Midbrain (tissue), 1 donor: ENCODE data around the gene TOP3B.
A peak's percentile ranks its signal among the peaks of the same experiment; 100 is the strongest.

Experiments used
- DNase-seq: peaks from one replicate; lab custom pipeline; 2025; lab: John Stamatoyannopoulos, UW

The TOP3B gene

DNA sequence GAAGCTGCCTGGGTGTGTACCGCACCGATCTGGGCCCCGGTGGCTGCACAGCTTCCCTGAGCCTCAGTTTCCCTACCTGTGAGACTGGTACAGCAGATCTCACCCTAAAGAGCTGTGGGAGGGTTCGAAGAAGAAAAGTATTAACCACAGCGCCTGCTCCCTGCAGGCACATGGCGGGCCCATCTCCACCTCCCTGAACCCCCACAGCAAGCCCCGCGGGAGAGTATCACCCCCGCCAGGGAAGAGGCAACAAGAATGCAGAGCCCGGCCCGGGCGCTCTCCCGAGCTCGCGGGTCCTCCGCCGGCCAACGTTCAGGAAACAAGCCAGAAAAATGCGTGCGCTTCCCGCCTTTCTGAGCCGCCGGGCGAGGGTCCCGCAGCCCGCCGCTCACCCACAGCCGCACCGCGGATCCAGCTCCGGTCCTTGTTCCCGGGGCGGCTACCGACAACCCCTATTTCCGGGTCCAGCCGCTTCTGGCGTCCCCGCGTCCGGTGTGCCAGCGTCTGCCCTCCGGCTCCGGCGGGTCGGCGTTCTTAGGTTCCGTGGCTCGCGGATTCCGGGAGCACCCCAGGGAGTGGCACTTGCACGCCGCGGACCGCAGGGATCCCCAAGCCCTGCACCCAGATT lies at the start of gene TOP3B:
TSS of gene TOP3B (minus strand) at position 450 of the 628 bp plus-strand sequence. CDS start 7,078 bp downstream, outside the sequence.
- peak; percentile 84 for DNase-seq

DNA sequence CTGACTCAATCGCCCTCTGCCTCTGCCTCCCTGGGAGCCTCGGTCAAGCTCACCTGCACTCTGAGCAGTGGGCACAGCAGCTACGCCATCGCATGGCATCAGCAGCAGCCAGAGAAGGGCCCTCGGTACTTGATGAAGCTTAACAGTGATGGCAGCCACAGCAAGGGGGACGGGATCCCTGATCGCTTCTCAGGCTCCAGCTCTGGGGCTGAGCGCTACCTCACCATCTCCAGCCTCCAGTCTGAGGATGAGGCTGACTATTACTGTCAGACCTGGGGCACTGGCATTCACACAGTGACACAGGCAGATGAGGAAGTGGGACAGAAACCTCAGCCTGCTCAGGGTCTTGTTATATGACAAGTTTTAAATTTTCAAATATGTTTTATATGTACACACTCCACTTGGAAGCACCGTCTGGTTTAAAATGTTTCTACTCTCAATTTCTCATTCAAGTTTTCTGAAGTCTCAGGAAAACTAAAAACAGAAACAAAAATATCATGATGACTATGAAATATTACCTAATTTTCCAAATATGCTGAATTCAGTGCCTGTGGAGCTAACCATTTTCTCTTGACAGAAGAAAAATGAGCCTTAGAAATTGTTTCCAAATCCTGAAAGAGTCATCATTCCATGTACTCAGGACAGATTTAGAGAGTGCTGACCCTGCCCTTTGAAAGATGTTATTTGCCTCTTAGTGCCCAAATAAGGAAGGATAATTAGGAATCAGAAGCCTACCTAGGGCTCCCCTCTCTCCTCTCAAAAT lies 48.8 kb upstream of the TOP3B start:
- no peak for DNase-seq

DNA sequence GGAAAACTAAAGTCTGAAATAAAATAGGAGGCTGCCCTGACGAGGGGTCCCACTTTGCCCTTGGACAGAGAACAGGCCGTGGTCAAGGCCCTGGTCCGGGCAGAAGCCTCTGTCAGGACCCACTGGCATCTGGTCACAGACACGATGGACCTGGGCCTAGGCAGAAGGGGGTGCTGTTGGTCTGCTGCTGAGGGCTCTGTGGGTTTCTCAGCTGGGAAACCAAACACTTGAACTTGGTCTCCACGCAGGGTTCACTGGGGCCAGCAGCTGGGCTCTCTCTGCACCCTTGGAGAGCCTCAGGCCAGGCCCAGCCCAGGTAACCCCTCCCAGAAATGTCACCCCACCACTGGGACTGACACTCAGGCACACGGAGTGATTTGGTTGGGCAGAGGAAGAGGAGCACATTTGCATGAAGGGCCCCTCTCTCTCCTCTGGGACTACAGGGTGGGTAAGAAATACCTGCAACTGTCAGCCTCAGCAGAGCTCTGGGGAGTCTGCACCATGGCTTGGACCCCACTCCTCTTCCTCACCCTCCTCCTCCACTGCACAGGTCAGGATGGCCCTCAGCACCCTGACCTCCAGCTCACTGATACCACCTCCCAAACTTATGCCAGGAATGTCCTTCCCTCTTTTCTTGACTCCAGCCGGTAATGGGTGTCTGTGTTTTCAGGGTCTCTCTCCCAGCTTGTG lies 48.1 kb upstream of the TOP3B start:
- DNase-seq = no peak

- DNase-seq = no peak
These were observed 45.4 kb upstream of the TOP3B start for GRCh38 chr22:22027955-22028354.

GRCh38 chr22:22026157-22026831 lies 43.7 kb upstream of the TOP3B start:
- no peak for DNase-seq

GRCh38 chr22:22025320-22026156 lies 43.0 kb upstream of the TOP3B start:
- DNase-seq = no peak

DNA sequence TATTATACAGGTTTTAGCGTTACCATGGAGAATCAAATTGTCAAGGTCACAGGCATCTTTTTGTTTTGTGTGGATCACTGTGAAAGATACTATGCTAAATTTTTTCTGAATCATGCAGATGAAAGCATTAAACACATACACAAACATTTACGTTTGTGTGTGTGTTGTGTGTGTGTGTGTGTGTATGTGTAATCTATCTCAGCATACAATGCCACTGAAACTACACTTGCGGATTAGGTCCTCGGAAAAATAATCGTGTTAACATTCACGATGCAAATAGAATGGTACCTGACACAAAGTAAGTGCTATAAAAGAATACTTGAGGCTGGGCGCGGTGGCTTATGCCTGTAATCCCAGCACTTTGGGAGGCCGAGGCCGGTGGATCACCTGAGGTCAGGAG lies 41.9 kb upstream of the TOP3B start:
- DNase-seq = no peak

DNA sequence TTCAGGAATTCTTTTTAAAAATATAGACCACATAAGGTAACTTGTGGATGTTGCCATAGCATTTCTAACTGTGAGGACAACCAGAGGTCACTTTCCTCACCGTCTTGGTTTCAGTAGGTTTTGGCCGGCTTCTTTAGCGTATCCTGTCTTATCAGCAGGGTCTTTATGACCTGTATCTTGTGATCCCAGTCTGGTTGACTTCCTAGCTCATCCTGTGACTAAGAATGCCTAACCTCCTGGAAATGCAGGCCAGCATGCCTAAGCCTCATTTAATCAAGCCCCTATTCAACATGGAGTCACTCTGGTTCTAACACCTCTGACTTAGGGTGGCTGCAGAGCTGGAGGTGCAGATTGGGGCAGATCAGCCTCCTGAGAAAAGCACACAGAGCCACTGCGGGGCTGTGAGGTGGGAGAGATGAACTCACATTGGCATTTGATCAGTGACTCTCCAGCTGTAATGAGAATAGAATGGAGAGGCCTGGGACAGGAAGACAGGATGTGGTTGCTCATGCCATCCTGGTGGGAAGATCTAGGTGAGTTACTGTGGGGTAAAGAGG lies 41.1 kb upstream of the TOP3B start:
- DNase-seq = no peak

- DNase-seq = no peak
These were observed 40.5 kb upstream of the TOP3B start for GRCh38 chr22:22022947-22023534.

DNA sequence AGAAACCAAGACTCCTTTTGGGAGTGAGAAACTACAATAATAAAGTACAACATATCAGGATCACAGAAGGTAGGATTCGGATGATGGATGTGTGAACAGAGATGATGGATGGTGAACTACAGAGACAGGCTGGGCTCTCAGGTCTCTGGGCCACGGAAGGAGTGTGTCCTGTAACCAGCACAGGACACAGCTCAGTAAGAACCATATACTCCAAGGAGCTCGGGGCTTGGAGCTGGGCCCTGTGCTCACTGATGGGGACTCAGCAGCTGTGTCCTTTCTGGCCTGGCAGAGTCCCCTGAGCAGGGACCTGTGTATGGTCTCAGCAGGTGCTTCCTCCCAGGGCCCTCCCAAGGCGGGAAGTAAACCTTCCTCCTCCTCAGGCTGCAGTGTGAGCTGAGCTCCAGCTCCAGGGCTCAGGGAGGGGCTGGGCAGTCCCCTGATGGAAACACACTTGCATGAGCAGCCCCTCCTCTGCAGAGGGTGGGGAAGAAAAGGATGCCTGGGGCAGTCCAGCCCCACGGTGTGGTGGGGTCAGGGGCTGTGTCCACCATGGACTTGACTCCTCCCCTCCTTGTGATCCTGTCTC lies 39.8 kb upstream of the TOP3B start:
- no peak for DNase-seq

DNA sequence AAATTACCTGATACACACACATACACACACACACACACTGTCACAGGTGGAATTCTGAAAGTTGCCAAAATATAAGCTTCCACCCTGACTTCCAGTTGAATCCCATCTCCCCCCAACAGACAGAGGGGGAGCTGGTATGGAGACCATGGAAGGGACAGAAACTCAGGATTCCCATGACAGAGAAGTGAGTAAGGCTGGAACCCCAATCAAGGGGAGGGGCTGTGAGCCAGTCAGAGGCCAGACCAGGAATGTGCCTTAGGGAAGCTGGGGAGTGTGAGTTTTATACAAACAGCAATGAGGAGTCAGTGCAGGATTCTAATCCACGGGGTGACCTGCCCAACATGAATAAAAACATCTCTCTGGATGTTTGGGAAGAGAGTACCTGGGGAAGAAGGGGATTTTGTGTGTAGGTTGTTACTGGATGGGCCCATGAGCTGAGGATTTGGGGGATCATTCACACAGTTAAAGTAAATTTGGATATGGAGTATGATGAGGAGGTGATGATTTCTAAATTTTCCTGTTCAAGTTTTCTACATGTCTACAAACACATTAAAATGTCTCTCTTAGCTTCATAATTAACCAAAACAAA lies 38.7 kb upstream of the TOP3B start:
- no peak for DNase-seq

- DNase-seq = no peak
These were observed 37.9 kb upstream of the TOP3B start for GRCh38 chr22:22020425-22020852.

GRCh38 chr22:22019659-22020424 lies 37.3 kb upstream of the TOP3B start:
- no peak for DNase-seq

- DNase-seq = no peak
These were observed 36.5 kb upstream of the TOP3B start for GRCh38 chr22:22018825-22019658.

- no peak for DNase-seq
These were observed 33.0 kb upstream of the TOP3B start for GRCh38 chr22:22015631-22016030.

- DNase-seq = no peak
These were observed 31.7 kb upstream of the TOP3B start for GRCh38 chr22:22014285-22014659.

GRCh38 chr22:22013559-22014284 lies 31.1 kb upstream of the TOP3B start:
- DNase-seq = no peak

DNA sequence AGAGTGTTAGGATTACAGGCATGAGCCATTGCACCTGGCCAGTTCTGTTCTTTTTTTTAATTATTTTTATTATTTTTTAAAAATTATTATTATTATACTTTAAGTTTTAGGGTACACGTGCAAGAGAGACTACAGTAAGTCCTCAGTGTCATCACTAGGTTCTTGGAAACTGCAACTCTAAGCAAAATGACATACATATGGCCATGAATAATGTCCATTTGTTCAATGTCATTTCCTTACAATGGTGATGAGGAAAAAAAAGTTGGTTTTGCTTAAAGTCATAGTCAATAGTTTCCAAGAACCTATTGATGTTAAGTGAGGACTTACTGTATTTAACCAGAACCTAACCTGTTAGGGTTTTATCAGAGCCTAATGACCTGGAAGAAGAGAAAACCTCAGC lies 29.4 kb upstream of the TOP3B start:
- DNase-seq = no peak
